ENCODE results near the gene SERGEF. TPM values are rescaled to one million over a fixed set of nuclear protein-coding genes. Genes with fewer than 3 reads are reported as not detected.

The SERGEF gene
- total and polyA plus RNA-seq, 12 donors, result 14.8 to 105 (median 19.9) TPM

GRCh38 chr11:17802491-17802890 lies 210.4 kb downstream of the SERGEF start:
- Histone ChIP-seq H3K27me3 (no peaks in the 10 kb centered on the region), H3K9me3 (no peaks in the 10 kb centered on the region), H3K4me1 (peaks cover 0 to 32% (median 6%) of the 10 kb centered on the region in 9 donors), H3K36me3 (no peaks in the 10 kb centered on the region), H3K4me3 (no peak overlapping the region), H3K27ac (no peak overlapping the region)
- TF ChIP-seq CTCF (IDR thresholded peaks at IDR 0.05), result no peak
- DNase-seq, result no peak
- 94 to 96% methylated on average over 4 of the region's 4 CpGs for WGBS, 2 donors
- ATAC-seq, result no peak
- intact Hi-C loops (cut with DNase I), result no loop called here

- Histone ChIP-seq H3K4me1 (peaks cover 0 to 29% (median 6%) of the 10 kb centered on the region in 9 donors), H3K27me3 (no peaks in the 10 kb centered on the region), H3K4me3 (no peak overlapping the region), H3K27ac (no peak overlapping the region), H3K36me3 (no peaks in the 10 kb centered on the region), H3K9me3 (no peaks in the 10 kb centered on the region)
- no peak for TF ChIP-seq CTCF (IDR thresholded peaks at IDR 0.05)
- WGBS, 2 donors, result 94 to 99% methylated on average over 1 to 4 of the region's 4 CpGs
- intact Hi-C loops (cut with DNase I), result no loop called here
- no peak for DNase-seq
- no peak for ATAC-seq
Measured at GRCh38 chr11:17801166-17801565, 211.7 kb downstream of the SERGEF start.

- DNase-seq, result no peak
- WGBS, 2 donors, result 96 to 97% methylated on average over 5 of the region's 5 CpGs
- Histone ChIP-seq H3K27ac (peak overlapping the region in 7 of 10 donors; percentile 11 to 81 (median 52)), H3K27me3 (no peaks in the 10 kb centered on the region), H3K4me1 (peaks cover 0 to 20% (median 6%) of the 10 kb centered on the region in 9 donors), H3K36me3 (no peaks in the 10 kb centered on the region), H3K4me3 (no peak overlapping the region), H3K9me3 (no peaks in the 10 kb centered on the region)
- intact Hi-C loops (cut with DNase I), result no loop called here
- TF ChIP-seq CTCF (IDR thresholded peaks at IDR 0.05), result no peak
- no peak for ATAC-seq
Measured at GRCh38 chr11:17799147-17799546, 213.7 kb downstream of the SERGEF start.

- peak; percentile 23 to 34 for DNase-seq
- no peak for TF ChIP-seq CTCF (IDR thresholded peaks at IDR 0.05)
- no peaks in the 10 kb centered on the region for H3K27me3 ChIP-seq
- peaks cover 0 to 20% (median 6%) of the 10 kb centered on the region in 9 donors for H3K4me1 ChIP-seq
- 73 to 80% methylated on average over 3 of the region's 3 CpGs for WGBS, 2 donors
- peak; percentile 40 to 86 (median 70) for ATAC-seq
- no peaks in the 10 kb centered on the region for H3K36me3 ChIP-seq
- H3K27ac ChIP-seq, result peak overlapping the region in 9 of 10 donors; percentile 0 to 81 (median 52)
- H3K9me3 ChIP-seq, result no peaks in the 10 kb centered on the region
- no peak overlapping the region for H3K4me3 ChIP-seq
- intact Hi-C loops (cut with DNase I), result no loop called here
Measured at GRCh38 chr11:17798716-17799115, 214.1 kb downstream of the SERGEF start.

Data from heart right ventricle (tissue), 16 donors.